GM19193 (cell line): ENCODE measurements around the gene NPAS3.

Experiments used
- POLR2A ChIP-seq: IDR thresholded peaks from 4 replicates; pipeline ENCODE4 v1.6.1; 2011; ENCODE audit not compliant: insufficient read depth, insufficient read length; ENCODE audit errors: extremely low read depth

Gene NPAS3

GRCh38 chr14:33449703-33450395 is 511.2 kb downstream of the NPAS3 start:
- no peak for TF ChIP-seq POLR2A

DNA sequence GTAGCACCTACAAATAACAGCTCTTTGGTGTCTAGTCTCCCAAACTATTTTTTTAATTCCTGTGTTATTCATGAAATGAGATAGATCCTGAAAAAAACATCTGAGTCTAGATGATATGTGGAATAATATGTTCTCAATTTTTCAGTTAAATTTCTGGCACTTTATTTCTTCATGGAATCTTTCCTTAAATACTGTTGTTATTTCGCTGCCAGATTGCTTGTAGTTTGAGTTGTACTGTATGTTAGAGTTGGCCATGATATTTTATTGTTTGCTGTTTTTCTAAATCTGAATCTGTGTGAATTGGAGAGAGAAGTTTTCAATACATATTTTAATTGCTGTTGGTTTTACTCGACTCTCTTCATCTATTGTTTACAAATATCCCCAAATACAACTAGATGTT is 511.7 kb downstream of the NPAS3 start:
- no peak for TF ChIP-seq POLR2A

DNA sequence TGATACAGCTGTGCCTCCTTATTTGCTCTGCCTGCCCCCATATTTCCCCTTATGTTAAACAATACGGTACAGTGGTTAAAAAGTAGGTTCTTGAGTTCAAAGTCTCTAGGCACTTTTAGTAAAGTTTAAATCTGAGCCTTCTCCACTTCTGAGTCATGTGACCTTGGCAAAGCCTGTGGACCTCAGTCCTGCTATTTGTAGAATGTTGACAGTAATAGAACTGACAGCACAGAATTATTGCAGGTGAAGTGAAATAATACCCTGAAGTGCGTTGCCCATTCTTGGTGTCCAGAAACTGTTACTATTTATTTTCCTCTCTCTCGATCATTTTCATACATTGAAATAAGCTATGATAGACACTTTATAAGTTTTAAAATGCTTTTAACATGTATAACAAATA is 512.5 kb downstream of the NPAS3 start:
- TF ChIP-seq POLR2A, result no peak

- no peak for TF ChIP-seq POLR2A
Observed at GRCh38 chr14:33452995-33453394, 514.3 kb downstream of the NPAS3 start.

- no peak for TF ChIP-seq POLR2A
Observed at GRCh38 chr14:33454022-33454595, 515.4 kb downstream of the NPAS3 start.

DNA sequence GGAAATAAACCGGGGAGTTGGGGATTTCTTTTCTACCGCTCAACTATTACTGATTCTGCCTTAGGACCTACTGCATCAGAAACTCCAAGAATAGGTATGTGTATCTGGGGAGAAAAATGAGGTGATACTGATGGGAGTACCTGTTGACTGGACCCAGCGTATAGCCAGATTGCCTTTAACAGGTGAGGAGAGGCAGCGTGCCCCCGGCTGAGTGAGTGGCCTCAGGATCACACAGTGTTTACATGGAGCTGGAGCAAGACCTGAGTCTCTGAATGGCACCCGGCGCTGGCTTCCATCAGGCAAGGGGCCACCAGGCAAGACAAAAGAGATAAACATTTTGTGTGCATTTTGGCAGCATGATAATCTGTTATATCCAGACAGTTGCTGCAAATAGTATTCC is 516.0 kb downstream of the NPAS3 start:
- TF ChIP-seq POLR2A, result no peak

- TF ChIP-seq POLR2A, result no peak
Observed at GRCh38 chr14:33455654-33456345, 517.1 kb downstream of the NPAS3 start.

GRCh38 chr14:33457021-33457420 is 518.3 kb downstream of the NPAS3 start:
- no peak for TF ChIP-seq POLR2A

GRCh38 chr14:33457617-33458016 is 518.9 kb downstream of the NPAS3 start:
- TF ChIP-seq POLR2A, result no peak

- no peak for TF ChIP-seq POLR2A
Observed at GRCh38 chr14:33460164-33460563, 521.5 kb downstream of the NPAS3 start.

DNA sequence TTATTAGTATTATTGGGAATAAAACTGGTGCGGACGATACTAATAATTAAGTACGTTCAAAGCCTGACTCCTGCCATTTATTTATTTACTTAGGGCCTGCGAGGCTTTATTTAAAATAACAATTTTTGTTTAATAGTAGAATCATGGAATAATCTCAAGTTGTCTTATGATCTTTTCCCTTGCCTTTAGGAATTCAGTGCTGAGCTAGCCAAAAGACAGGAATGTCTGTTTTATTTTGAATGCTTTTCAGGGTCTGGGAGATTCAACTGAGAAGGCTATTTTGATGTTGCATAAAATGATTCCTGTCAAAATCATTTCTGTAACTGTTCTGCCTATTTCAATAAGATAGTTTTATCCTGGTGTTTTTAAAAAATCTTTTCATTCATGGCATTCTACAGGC is 522.4 kb downstream of the NPAS3 start:
- no peak for TF ChIP-seq POLR2A

DNA sequence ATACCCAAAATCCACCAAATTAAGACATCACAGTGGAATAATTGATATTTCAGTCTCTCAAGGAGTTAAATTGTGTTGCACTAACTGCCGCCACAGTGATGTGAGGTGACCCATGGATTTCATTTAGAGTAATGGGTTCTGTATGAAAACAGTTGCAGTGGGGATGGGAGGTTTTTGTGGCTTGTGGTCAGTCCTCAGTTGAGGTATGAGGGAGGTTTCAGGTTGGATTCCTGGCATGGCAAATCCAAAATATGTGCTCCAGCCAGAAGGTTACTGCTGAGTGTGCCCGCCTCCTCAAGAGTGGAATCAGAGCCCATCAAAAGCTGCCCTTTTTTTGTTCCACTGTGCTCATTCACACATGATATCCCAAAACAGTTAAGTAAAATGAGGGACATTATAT is 525.1 kb downstream of the NPAS3 start:
- no peak for TF ChIP-seq POLR2A

- no peak for TF ChIP-seq POLR2A
Observed at GRCh38 chr14:33464254-33464962, 525.7 kb downstream of the NPAS3 start.

- TF ChIP-seq POLR2A, result no peak
Observed at GRCh38 chr14:33465846-33466700, 527.4 kb downstream of the NPAS3 start.
